ENCODE measurements around the gene RYR3.

- TF ChIP-seq CTCF (IDR thresholded peaks at IDR 0.05; ENCODE audit: low read length): no peak
- TF ChIP-seq EZH2 (optimal IDR thresholded peaks at IDR 0.05; ENCODE audit: low read depth, low read length): no peak
- TF ChIP-seq EZH2phosphoT487 (IDR thresholded peaks at IDR 0.05; ENCODE audit: low read length): no peak
These were observed 535.4 kb downstream of the RYR3 start for GRCh38 chr15:33846142-33846541.
